Neural cell (in vitro differentiated cells): ENCODE measurements around the gene SLC2A1. TPM values are rescaled to one million over a fixed set of nuclear protein-coding genes. Genes with fewer than 3 reads are reported as not detected.
"Not testable (repeated sequence)": the region's sequence is repeated elsewhere in the genome, so short reads cannot be mapped to it uniquely, and the experiment has no call there.

ENCODE experiments used
- H2AFZ ChIP-seq: fragments of 200-600, 300-800 bp; sonication (generic), shearing (Covaris generic); 2 replicates; pipeline ENCODE4 v1.6.0; 2014; ENCODE audit warnings: low read depth, mild to moderate bottlenecking, antibody characterized with exemption, low read length, moderate library complexity
- H3F3A ChIP-seq: fragments of 200-600 bp; shearing (Covaris generic); 2 replicates; pipeline ENCODE4 v1.6.1; 2016; ENCODE audit warnings: mild to moderate bottlenecking, moderate library complexity, mixed read lengths, antibody characterized with exemption, low read length; ENCODE audit not compliant: insufficient read depth, poor library complexity, severe bottlenecking
- H3K27ac ChIP-seq: fragments of 200-600, 300-800 bp; sonication (generic), shearing (Covaris generic); 2 replicates; pipeline ENCODE4 v1.5.1; 2014; ENCODE audit warnings: mild to moderate bottlenecking, low read length, moderate library complexity
- H3K27me3 ChIP-seq: fragments of 300-800, 200-600 bp; sonication (generic), shearing (Covaris generic); 2 replicates; pipeline ENCODE4 v1.6.0; 2014; ENCODE audit warnings: mild to moderate bottlenecking, low read depth, low read length, moderate library complexity; ENCODE audit not compliant: insufficient read depth
- H3K36me3 ChIP-seq: fragments of 300-800, 200-600 bp; sonication (generic), shearing (Covaris generic); 2 replicates; pipeline ENCODE4 v1.5.1; 2014; ENCODE audit warnings: mild to moderate bottlenecking, antibody characterized with exemption, low read length, moderate library complexity; ENCODE audit not compliant: insufficient read depth
- H3K4me2 ChIP-seq: fragments of 300-800, 200-600 bp; sonication (generic), shearing (Covaris generic); 2 replicates; pipeline ENCODE4 v1.6.0; 2014; ENCODE audit warnings: mild to moderate bottlenecking, low read length
- H3K4me3 ChIP-seq: fragments of 300-800, 200-600 bp; sonication (generic), shearing (Covaris generic); 2 replicates; pipeline ENCODE4 v1.5.1; 2014; ENCODE audit warnings: mild to moderate bottlenecking, low read length, moderate library complexity
- H3K79me2 ChIP-seq: fragments of 200-600 bp; shearing (Covaris generic); replicated peaks from 2 replicates; pipeline ENCODE4 v1.6.0; 2014; ENCODE audit warnings: mild to moderate bottlenecking, low read length, moderate library complexity; ENCODE audit not compliant: insufficient read depth
- H3K9ac ChIP-seq: fragments of 300-800, 200-600 bp; sonication (generic), shearing (Covaris generic); 2 replicates; pipeline ENCODE4 v1.6.1; 2016; ENCODE audit warnings: mild to moderate bottlenecking, low read length, mixed read lengths
- H3K9me2 ChIP-seq: fragments of 200-600 bp; shearing (Covaris generic); 2 replicates; pipeline ENCODE4 v1.6.1; 2016; ENCODE audit warnings: mild to moderate bottlenecking, low read length, mixed read lengths; ENCODE audit not compliant: insufficient read depth
- H3K9me3 ChIP-seq: fragments of 200-600, 300-800 bp; sonication (generic), shearing (Covaris generic); 2 replicates; pipeline ENCODE4 v1.6.1; 2016; ENCODE audit warnings: mild to moderate bottlenecking, mixed run types, low read length, moderate library complexity, mixed read lengths
- H4K20me1 ChIP-seq: fragments of 200-600 bp; shearing (Covaris generic); 2 replicates; pipeline ENCODE4 v1.6.1; 2016; ENCODE audit warnings: mild to moderate bottlenecking, mixed run types; ENCODE audit not compliant: insufficient read depth
- EP300 ChIP-seq: fragments of 450-650 bp; conservative IDR thresholded peaks from 2 replicates; pipeline ENCODE4 v1.6.1; 2014; ENCODE audit warnings: antibody characterized with exemption, mild to moderate bottlenecking, moderate library complexity; ENCODE audit not compliant: poor library complexity, severe bottlenecking
- EZH2 ChIP-seq: fragments of 200-600, 300-800 bp; shearing (Covaris generic), sonication (generic); IDR thresholded peaks from 2 replicates; pipeline ENCODE4 v1.6.1; 2014; ENCODE audit warnings: antibody characterized with exemption, low read length, borderline replicate concordance, mild to moderate bottlenecking; ENCODE audit not compliant: insufficient read depth, poor library complexity, severe bottlenecking
- MXI1 ChIP-seq: fragments of 450-650 bp; conservative IDR thresholded peaks from 2 replicates; pipeline ENCODE4 v1.6.1; 2014; ENCODE audit warnings: antibody characterized with exemption, mild to moderate bottlenecking; ENCODE audit not compliant: poor library complexity, severe bottlenecking
- POLR2AphosphoS5 ChIP-seq: IDR thresholded peaks from 2 replicates; pipeline ENCODE4 v1.6.1; 2012
- RAD21 ChIP-seq: fragments of 450-650 bp; conservative IDR thresholded peaks from 2 replicates; pipeline ENCODE4 v1.6.1; 2014; ENCODE audit warnings: antibody characterized with exemption, mild to moderate bottlenecking, moderate library complexity
- SMC3 ChIP-seq: fragments of 450-650 bp; conservative IDR thresholded peaks from 2 replicates; pipeline ENCODE4 v1.6.1; 2014; ENCODE audit warnings: antibody characterized with exemption, mild to moderate bottlenecking, moderate library complexity; ENCODE audit not compliant: poor library complexity
- TAF1 ChIP-seq: IDR thresholded peaks from 2 replicates; pipeline ENCODE4 v1.6.1; 2012; ENCODE audit warnings: low read depth
- polyA plus RNA-seq: library from polyadenylated mRNA; depleted of rRNA; stranded (reverse); fragments of >200 nt; gene quantifications from 2 replicates; pipeline ENCODE4 v1.2.3, GENCODE V29; 2014
- TF ChIP-seq, protein P1 (sequence below): fragments of 450-650 bp; IDR thresholded peaks from 2 replicates; pipeline ENCODE4 v1.5.1; 2014; ENCODE audit warnings: antibody characterized with exemption, mild to moderate bottlenecking, moderate library complexity; ENCODE audit not compliant: poor library complexity, severe bottlenecking
- TF ChIP-seq, protein P2 (sequence below): IDR thresholded peaks from 2 replicates; pipeline ENCODE4 v1.6.1; 2012; ENCODE audit warnings: borderline replicate concordance

The SLC2A1 gene
- polyA plus RNA-seq, 1 donor from 2014 or later, result 39.4 TPM

- Histone ChIP-seq H2AFZ (no peak overlapping the region), H3K27me3 (no peaks in the 10 kb centered on the region), H3K79me2 (no peaks in the 10 kb centered on the region), H3K4me2 (no peak overlapping the region), H3F3A (no peaks in the 10 kb centered on the region), H3K36me3 (no peaks in the 10 kb centered on the region), H3K4me3 (no peak overlapping the region), H3K9me3 (no peaks in the 10 kb centered on the region), H3K9ac (no peak overlapping the region), H4K20me1 (no peaks in the 10 kb centered on the region), H3K9me2 (no peaks in the 10 kb centered on the region), H3K27ac (no peak overlapping the region)
- no peak for TF ChIP-seq TAF1
- no peak for TF ChIP-seq RAD21
- TF ChIP-seq, protein P1, sequence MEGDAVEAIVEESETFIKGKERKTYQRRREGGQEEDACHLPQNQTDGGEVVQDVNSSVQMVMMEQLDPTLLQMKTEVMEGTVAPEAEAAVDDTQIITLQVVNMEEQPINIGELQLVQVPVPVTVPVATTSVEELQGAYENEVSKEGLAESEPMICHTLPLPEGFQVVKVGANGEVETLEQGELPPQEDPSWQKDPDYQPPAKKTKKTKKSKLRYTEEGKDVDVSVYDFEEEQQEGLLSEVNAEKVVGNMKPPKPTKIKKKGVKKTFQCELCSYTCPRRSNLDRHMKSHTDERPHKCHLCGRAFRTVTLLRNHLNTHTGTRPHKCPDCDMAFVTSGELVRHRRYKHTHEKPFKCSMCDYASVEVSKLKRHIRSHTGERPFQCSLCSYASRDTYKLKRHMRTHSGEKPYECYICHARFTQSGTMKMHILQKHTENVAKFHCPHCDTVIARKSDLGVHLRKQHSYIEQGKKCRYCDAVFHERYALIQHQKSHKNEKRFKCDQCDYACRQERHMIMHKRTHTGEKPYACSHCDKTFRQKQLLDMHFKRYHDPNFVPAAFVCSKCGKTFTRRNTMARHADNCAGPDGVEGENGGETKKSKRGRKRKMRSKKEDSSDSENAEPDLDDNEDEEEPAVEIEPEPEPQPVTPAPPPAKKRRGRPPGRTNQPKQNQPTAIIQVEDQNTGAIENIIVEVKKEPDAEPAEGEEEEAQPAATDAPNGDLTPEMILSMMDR, result no peak
- no peak for TF ChIP-seq SMC3
- TF ChIP-seq POLR2AphosphoS5, result no peak
- TF ChIP-seq MXI1, result no peak
- TF ChIP-seq, protein P2, sequence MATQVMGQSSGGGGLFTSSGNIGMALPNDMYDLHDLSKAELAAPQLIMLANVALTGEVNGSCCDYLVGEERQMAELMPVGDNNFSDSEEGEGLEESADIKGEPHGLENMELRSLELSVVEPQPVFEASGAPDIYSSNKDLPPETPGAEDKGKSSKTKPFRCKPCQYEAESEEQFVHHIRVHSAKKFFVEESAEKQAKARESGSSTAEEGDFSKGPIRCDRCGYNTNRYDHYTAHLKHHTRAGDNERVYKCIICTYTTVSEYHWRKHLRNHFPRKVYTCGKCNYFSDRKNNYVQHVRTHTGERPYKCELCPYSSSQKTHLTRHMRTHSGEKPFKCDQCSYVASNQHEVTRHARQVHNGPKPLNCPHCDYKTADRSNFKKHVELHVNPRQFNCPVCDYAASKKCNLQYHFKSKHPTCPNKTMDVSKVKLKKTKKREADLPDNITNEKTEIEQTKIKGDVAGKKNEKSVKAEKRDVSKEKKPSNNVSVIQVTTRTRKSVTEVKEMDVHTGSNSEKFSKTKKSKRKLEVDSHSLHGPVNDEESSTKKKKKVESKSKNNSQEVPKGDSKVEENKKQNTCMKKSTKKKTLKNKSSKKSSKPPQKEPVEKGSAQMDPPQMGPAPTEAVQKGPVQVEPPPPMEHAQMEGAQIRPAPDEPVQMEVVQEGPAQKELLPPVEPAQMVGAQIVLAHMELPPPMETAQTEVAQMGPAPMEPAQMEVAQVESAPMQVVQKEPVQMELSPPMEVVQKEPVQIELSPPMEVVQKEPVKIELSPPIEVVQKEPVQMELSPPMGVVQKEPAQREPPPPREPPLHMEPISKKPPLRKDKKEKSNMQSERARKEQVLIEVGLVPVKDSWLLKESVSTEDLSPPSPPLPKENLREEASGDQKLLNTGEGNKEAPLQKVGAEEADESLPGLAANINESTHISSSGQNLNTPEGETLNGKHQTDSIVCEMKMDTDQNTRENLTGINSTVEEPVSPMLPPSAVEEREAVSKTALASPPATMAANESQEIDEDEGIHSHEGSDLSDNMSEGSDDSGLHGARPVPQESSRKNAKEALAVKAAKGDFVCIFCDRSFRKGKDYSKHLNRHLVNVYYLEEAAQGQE, result no peak
- TF ChIP-seq EZH2, result no peak
- TF ChIP-seq EP300, result no peak
Measured at GRCh38 chr1:42904434-42904833, 54.2 kb downstream of the SLC2A1 start.

GRCh38 chr1:42899960-42900359 lies 58.7 kb downstream of the SLC2A1 start:
- not testable (repeated sequence) for H3K4me2 ChIP-seq, H3K9me2 ChIP-seq, H2AFZ ChIP-seq, H3K27me3 ChIP-seq, H4K20me1 ChIP-seq, H3F3A ChIP-seq, H3K4me3 ChIP-seq, H3K79me2 ChIP-seq, H3K27ac ChIP-seq, H3K9ac ChIP-seq, H3K9me3 ChIP-seq, H3K36me3 ChIP-seq

GRCh38 chr1:42891465-42892138 lies 67.1 kb downstream of the SLC2A1 start:
- no peak for TF ChIP-seq TAF1
- TF ChIP-seq EZH2, result no peak
- TF ChIP-seq SMC3, result no peak
- no peak for TF ChIP-seq POLR2AphosphoS5
- TF ChIP-seq, protein P1, result no peak
- TF ChIP-seq EP300, result no peak
- TF ChIP-seq MXI1, result no peak
- TF ChIP-seq RAD21, result no peak
- TF ChIP-seq, protein P2, result no peak
- Histone ChIP-seq H4K20me1 (no peaks in the 10 kb centered on the region), H3K27me3 (no peaks in the 10 kb centered on the region), H3K27ac (no peak overlapping the region), H3K79me2 (no peaks in the 10 kb centered on the region), H3F3A (no peaks in the 10 kb centered on the region), H3K36me3 (no peaks in the 10 kb centered on the region), H3K9me2 (no peaks in the 10 kb centered on the region), H3K9me3 (no peaks in the 10 kb centered on the region), H2AFZ (no peak overlapping the region), H3K4me2 (no peak overlapping the region), H3K9ac (no peak overlapping the region), H3K4me3 (no peak overlapping the region)
